Measurements from ENCODE around the gene PLEKHO1. TPM values are rescaled to one million over a fixed set of nuclear protein-coding genes. Genes with fewer than 3 reads are reported as not detected.

The PLEKHO1 gene
- total and polyA plus RNA-seq, 2 donors (not counting 1 experiment from before 2014, with no cell fraction given) = 48.3 to 65.6 TPM

GRCh38 chr1:150152182-150152536 lies 2.4 kb downstream of the PLEKHO1 start:
- no peaks in the 10 kb centered on the region for H3K9me3 ChIP-seq (ENCODE audit: control insufficient read depth, insufficient read depth, low read depth, low read length)
- H3K79me2 ChIP-seq (ENCODE audit: control insufficient read depth, insufficient read depth, low read length) = peaks cover 52% of the 10 kb centered on the region
- no peak overlapping the region for H3K9ac ChIP-seq (ENCODE audit: insufficient read depth, low read length)
- no peak overlapping the region for H2AFZ ChIP-seq (ENCODE audit: low read length)
- no peaks in the 10 kb centered on the region for H3K27me3 ChIP-seq (ENCODE audit: control insufficient read depth, insufficient read depth, low read length)
- no peaks in the 10 kb centered on the region for H4K20me1 ChIP-seq (ENCODE audit: control insufficient read depth, extremely low read depth, insufficient read depth, low read length)
- H3K4me2 ChIP-seq (ENCODE audit: extremely low read depth, insufficient read depth, low read length) = peak overlapping the region; percentile 73
- H3K4me3 ChIP-seq (replicated peaks in 1 of 4; ENCODE audit: control extremely low read depth in 1 of 4, insufficient read depth in 1 of 4, low read depth in 3 of 4, low read length in 4 of 4) = peak overlapping the region; percentile 12 to 95 (median 90)
- peaks cover 15% of the 10 kb centered on the region for H3K4me1 ChIP-seq (ENCODE audit: control insufficient read depth, extremely low read depth, insufficient read depth, low read length)
- no peak for TF ChIP-seq EZH2 (IDR thresholded peaks at IDR 0.05; ENCODE audit: low read length, missing control alignments)
- DNase-seq (ENCODE audit: low read depth in 2 of 2) = no peak
- peaks cover 26% of the 10 kb centered on the region for H3K36me3 ChIP-seq (ENCODE audit: control insufficient read depth, insufficient read depth, low read length)
- H3K27ac ChIP-seq (ENCODE audit: insufficient read depth, low read length) = peak overlapping the region; percentile 75

GRCh38 chr1:150152772-150153456 lies 3.2 kb downstream of the PLEKHO1 start:
- H4K20me1 ChIP-seq (ENCODE audit: control insufficient read depth, extremely low read depth, insufficient read depth, low read length) = no peaks in the 10 kb centered on the region
- DNase-seq (ENCODE audit: low read depth in 2 of 2) = peak; percentile 77
- H3K79me2 ChIP-seq (ENCODE audit: control insufficient read depth, insufficient read depth, low read length) = peaks cover 52% of the 10 kb centered on the region
- H3K9me3 ChIP-seq (ENCODE audit: control insufficient read depth, insufficient read depth, low read depth, low read length) = no peaks in the 10 kb centered on the region
- H3K4me2 ChIP-seq (ENCODE audit: extremely low read depth, insufficient read depth, low read length) = peak overlapping the region; percentile 21
- peak overlapping the region in 2 of 4 experiments; percentile 12 to 95 for H3K4me3 ChIP-seq (replicated peaks in 1 of 4; ENCODE audit: control extremely low read depth in 1 of 4, insufficient read depth in 1 of 4, low read depth in 3 of 4, low read length in 4 of 4)
- H3K4me1 ChIP-seq (ENCODE audit: control insufficient read depth, extremely low read depth, insufficient read depth, low read length) = peaks cover 16% of the 10 kb centered on the region
- TF ChIP-seq, protein P1, sequence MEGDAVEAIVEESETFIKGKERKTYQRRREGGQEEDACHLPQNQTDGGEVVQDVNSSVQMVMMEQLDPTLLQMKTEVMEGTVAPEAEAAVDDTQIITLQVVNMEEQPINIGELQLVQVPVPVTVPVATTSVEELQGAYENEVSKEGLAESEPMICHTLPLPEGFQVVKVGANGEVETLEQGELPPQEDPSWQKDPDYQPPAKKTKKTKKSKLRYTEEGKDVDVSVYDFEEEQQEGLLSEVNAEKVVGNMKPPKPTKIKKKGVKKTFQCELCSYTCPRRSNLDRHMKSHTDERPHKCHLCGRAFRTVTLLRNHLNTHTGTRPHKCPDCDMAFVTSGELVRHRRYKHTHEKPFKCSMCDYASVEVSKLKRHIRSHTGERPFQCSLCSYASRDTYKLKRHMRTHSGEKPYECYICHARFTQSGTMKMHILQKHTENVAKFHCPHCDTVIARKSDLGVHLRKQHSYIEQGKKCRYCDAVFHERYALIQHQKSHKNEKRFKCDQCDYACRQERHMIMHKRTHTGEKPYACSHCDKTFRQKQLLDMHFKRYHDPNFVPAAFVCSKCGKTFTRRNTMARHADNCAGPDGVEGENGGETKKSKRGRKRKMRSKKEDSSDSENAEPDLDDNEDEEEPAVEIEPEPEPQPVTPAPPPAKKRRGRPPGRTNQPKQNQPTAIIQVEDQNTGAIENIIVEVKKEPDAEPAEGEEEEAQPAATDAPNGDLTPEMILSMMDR (conservative IDR thresholded peaks at IDR 0.05 in 1 of 2, IDR thresholded peaks at IDR 0.05 in 1 of 2; ENCODE audit: low read depth in 1 of 2, low read length in 2 of 2) = no peak
- TF ChIP-seq EZH2 (IDR thresholded peaks at IDR 0.05; ENCODE audit: low read length, missing control alignments) = no peak
- H3K27me3 ChIP-seq (ENCODE audit: control insufficient read depth, insufficient read depth, low read length) = no peaks in the 10 kb centered on the region
- H3K36me3 ChIP-seq (ENCODE audit: control insufficient read depth, insufficient read depth, low read length) = peaks cover 29% of the 10 kb centered on the region
- H2AFZ ChIP-seq (ENCODE audit: low read length) = no peak overlapping the region
- H3K9ac ChIP-seq (ENCODE audit: insufficient read depth, low read length) = no peak overlapping the region
- H3K27ac ChIP-seq (ENCODE audit: insufficient read depth, low read length) = peak overlapping the region; percentile 75

- H3K79me2 ChIP-seq (ENCODE audit: control insufficient read depth, insufficient read depth, low read length) = peaks cover 52% of the 10 kb centered on the region
- H4K20me1 ChIP-seq (ENCODE audit: control insufficient read depth, extremely low read depth, insufficient read depth, low read length) = no peaks in the 10 kb centered on the region
- H2AFZ ChIP-seq (ENCODE audit: low read length) = no peak overlapping the region
- no peaks in the 10 kb centered on the region for H3K27me3 ChIP-seq (ENCODE audit: control insufficient read depth, insufficient read depth, low read length)
- H3K4me3 ChIP-seq (replicated peaks in 1 of 4; ENCODE audit: control extremely low read depth in 1 of 4, insufficient read depth in 1 of 4, low read depth in 3 of 4, low read length in 4 of 4) = no peak overlapping the region
- no peak overlapping the region for H3K9ac ChIP-seq (ENCODE audit: insufficient read depth, low read length)
- DNase-seq (ENCODE audit: low read depth in 2 of 2) = no peak
- H3K27ac ChIP-seq (ENCODE audit: insufficient read depth, low read length) = no peak overlapping the region
- TF ChIP-seq, protein P1 (conservative IDR thresholded peaks at IDR 0.05 in 1 of 2, IDR thresholded peaks at IDR 0.05 in 1 of 2; ENCODE audit: low read depth in 1 of 2, low read length in 2 of 2) = no peak
- no peak for TF ChIP-seq EZH2 (IDR thresholded peaks at IDR 0.05; ENCODE audit: low read length, missing control alignments)
- H3K9me3 ChIP-seq (ENCODE audit: control insufficient read depth, insufficient read depth, low read depth, low read length) = no peaks in the 10 kb centered on the region
- peaks cover 16% of the 10 kb centered on the region for H3K4me1 ChIP-seq (ENCODE audit: control insufficient read depth, extremely low read depth, insufficient read depth, low read length)
- peaks cover 33% of the 10 kb centered on the region for H3K36me3 ChIP-seq (ENCODE audit: control insufficient read depth, insufficient read depth, low read length)
- H3K4me2 ChIP-seq (ENCODE audit: extremely low read depth, insufficient read depth, low read length) = no peak overlapping the region
These were observed 4.4 kb downstream of the PLEKHO1 start for GRCh38 chr1:150154143-150154542.

Measured in fibroblast of lung (primary cell).